ENCODE results near the gene NR3C2.

GRCh38 chr4:148114436-148114835 lies 327.8 kb downstream of the NR3C2 start:
- TF ChIP-seq POLR2A (IDR thresholded peaks at IDR 0.05; ENCODE audit: low read depth, low read length) (no peak), PAX5 (IDR thresholded peaks at IDR 0.05; ENCODE audit: insufficient read depth, low read length, severe bottlenecking) (no peak)
